Measurements from ENCODE around the gene ZNF22. TPM values are rescaled to one million over a fixed set of nuclear protein-coding genes. Genes with fewer than 3 reads are reported as not detected.

ZNF22 gene
- total RNA-seq, 1 experiment from 2014 or later: 36.9 TPM

- Mint-ChIP-seq H3K4me3 (no peak overlapping the region), H3K36me3 (ENCODE audit: insufficient read depth in 1 of 3, low read depth in 3 of 3) (peaks cover 5 to 18% (median 9%) of the 10 kb centered on the region in 3 experiments; a peak in 6 of 7 replicates), H3K4me1 (peaks cover 41 to 42% of the 10 kb centered on the region in 2 experiments), H3K27me3 (ENCODE audit: low read depth) (no peaks in the 10 kb centered on the region; the same call in 1 of the 2 replicates), H3K9me3 (no peaks in the 10 kb centered on the region), H3K27ac (no peak overlapping the region)
- H2BK12ac ChIP-seq (ENCODE audit: insufficient read length, low read depth, low read length): no peak overlapping the region
- H3K9ac ChIP-seq (ENCODE audit: extremely low read depth, insufficient read length, low read length): no peak overlapping the region
- no peak overlapping the region for H4K5ac ChIP-seq (ENCODE audit: insufficient read length, low read depth, low read length)
- no peak overlapping the region for H3K4me2 ChIP-seq (ENCODE audit: insufficient read depth, insufficient read length, low read length)
- H3K79me1 ChIP-seq (ENCODE audit: insufficient read depth, low read depth, low read length, poor library complexity, severe bottlenecking): no peaks in the 10 kb centered on the region
- no peak overlapping the region for H3K18ac ChIP-seq (ENCODE audit: insufficient read length, low read depth, low read length)
- H4K20me1 ChIP-seq (ENCODE audit: control insufficient read depth, insufficient read depth, insufficient read length): no peaks in the 10 kb centered on the region
- H2BK20ac ChIP-seq (ENCODE audit: low read depth, low read length, poor library complexity, severe bottlenecking): no peak overlapping the region
- H2BK5ac ChIP-seq (ENCODE audit: insufficient read length, low read length): no peak overlapping the region
- H3K4me1 ChIP-seq (ENCODE audit: insufficient read depth, low read length): peaks cover 7% of the 10 kb centered on the region
- no peak overlapping the region for H3K23ac ChIP-seq (ENCODE audit: insufficient read length, low read depth, low read length)
- H3K79me2 ChIP-seq (ENCODE audit: insufficient read depth, low read length): no peaks in the 10 kb centered on the region
- H3T11ph ChIP-seq (ENCODE audit: low read length): no peak overlapping the region
- no peak overlapping the region for H3K4ac ChIP-seq (ENCODE audit: low read depth, low read length)
- H3K27me3 ChIP-seq (ENCODE audit: insufficient read depth, low read length): no peaks in the 10 kb centered on the region
- no peak overlapping the region for H2BK15ac ChIP-seq (ENCODE audit: low read depth, low read length)
- H2AFZ ChIP-seq (ENCODE audit: low read length): no peak overlapping the region
- DNase-seq: no peak
- no peak overlapping the region for H4K91ac ChIP-seq (ENCODE audit: insufficient read length, low read depth, low read length)
- H2AK5ac ChIP-seq (ENCODE audit: insufficient read length, low read length): no peak overlapping the region
- no peak overlapping the region for H3K27ac ChIP-seq (ENCODE audit: insufficient read length, low read depth, low read length)
- no peak overlapping the region for H2BK120ac ChIP-seq (ENCODE audit: low read depth, low read length, poor library complexity, severe bottlenecking)
- peaks cover 6% of the 10 kb centered on the region for H3K23me2 ChIP-seq (ENCODE audit: insufficient read length, low read depth, low read length, poor library complexity, severe bottlenecking)
- H3K56ac ChIP-seq (ENCODE audit: insufficient read length, low read depth, low read length): no peak overlapping the region
- no peak overlapping the region for H4K8ac ChIP-seq (replicated peaks; ENCODE audit: insufficient read length, low read depth, low read length)
- TF ChIP-seq CTCF (conservative IDR thresholded peaks at IDR 0.05): no peak
- H3K9me3 ChIP-seq (ENCODE audit: control insufficient read depth, low read depth, low read length): no peaks in the 10 kb centered on the region
- no peak overlapping the region for H3K14ac ChIP-seq (ENCODE audit: insufficient read depth, low read length)
Measured at GRCh38 chr10:44954042-44954441, 46.7 kb upstream of the ZNF22 start.

Measured in H9 (cell line).